Mucosa of rectum (tissue), 2 donors: Measurements from ENCODE around the gene BMERB1.
"Not testable (repeated sequence)": the region's sequence is repeated elsewhere in the genome, so short reads cannot be mapped to it uniquely, and the experiment has no call there.

Experiments used
- H3K27ac ChIP-seq, 2 donors: one replicate each; pipeline ENCODE4 v1.7.0; 2013; ENCODE audit warnings: inconsistent platforms in 2 of 2, low read depth in 2 of 2, low read length in 2 of 2
- H3K27me3 ChIP-seq, 2 donors: one replicate each; pipeline ENCODE4 v1.7.0; 2013; ENCODE audit warnings: low read length in 2 of 2; ENCODE audit not compliant: control insufficient read depth in 2 of 2, insufficient read depth in 2 of 2
- H3K36me3 ChIP-seq, 2 donors: one replicate each; pipeline ENCODE4 v1.7.0; 2013; ENCODE audit warnings: low read length in 2 of 2; ENCODE audit not compliant: control insufficient read depth in 2 of 2, insufficient read depth in 2 of 2
- H3K4me1 ChIP-seq, 2 donors: one replicate each; pipeline ENCODE4 v1.7.0; 2013; ENCODE audit warnings: low read length in 2 of 2, mild to moderate bottlenecking in 1 of 2; ENCODE audit not compliant: control insufficient read depth in 2 of 2, insufficient read depth in 2 of 2
- H3K4me3 ChIP-seq, 2 donors: one replicate each; pipeline ENCODE4 v1.7.0; 2013; ENCODE audit warnings: low read length in 2 of 2
- H3K9ac ChIP-seq, 2 donors: one replicate each; pipeline ENCODE4 v1.7.0; 2013; ENCODE audit warnings: low read length in 2 of 2, low read depth in 1 of 2, mild to moderate bottlenecking in 1 of 2
- H3K9me3 ChIP-seq, 2 donors: one replicate each; pipeline ENCODE4 v1.7.0; 2013; ENCODE audit warnings: low read length in 2 of 2; ENCODE audit not compliant: control insufficient read depth in 2 of 2
- donor health status: healthy.
- donor health status: Normal muscosa, but diverticular disease.

The BMERB1 gene

GRCh38 chr16:15567823-15568222 lies 133.4 kb downstream of the BMERB1 start:
- no peaks in the 10 kb centered on the region for H3K27me3 ChIP-seq
- peaks cover 11 to 15% of the 10 kb centered on the region in 2 donors for H3K4me1 ChIP-seq
- no peak overlapping the region for H3K4me3 ChIP-seq
- no peaks in the 10 kb centered on the region for H3K36me3 ChIP-seq
- no peak overlapping the region for H3K27ac ChIP-seq
- H3K9me3 ChIP-seq: no peaks in the 10 kb centered on the region
- no peak overlapping the region for H3K9ac ChIP-seq

DNA sequence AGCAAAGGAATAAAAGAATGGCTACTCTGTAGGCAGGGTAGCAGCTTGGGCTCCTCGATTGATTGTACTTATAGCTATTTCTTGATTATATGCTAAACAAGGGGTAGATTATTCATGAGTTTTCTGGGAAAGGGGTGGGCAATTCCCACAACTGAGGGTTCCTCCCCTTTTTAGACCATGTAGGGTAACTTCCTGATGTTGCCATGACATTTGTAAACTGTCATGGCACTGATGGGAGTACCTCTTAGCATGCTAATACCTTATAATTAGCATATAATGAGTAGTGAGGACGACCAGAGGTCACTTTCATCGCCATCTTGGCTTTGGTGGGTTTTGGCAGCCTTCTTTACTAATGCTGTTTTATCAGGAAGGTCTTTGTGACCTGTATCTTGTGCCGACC lies 136.3 kb downstream of the BMERB1 start:
- H3K27me3 ChIP-seq, H3K4me3 ChIP-seq, H3K9me3 ChIP-seq, H3K27ac ChIP-seq, H3K36me3 ChIP-seq: not testable (repeated sequence)
- peaks cover 15 to 18% of the 10 kb centered on the region in 2 donors for H3K4me1 ChIP-seq
- peak overlapping the region in 1 of 2 donors; percentile 6 for H3K9ac ChIP-seq

GRCh38 chr16:15571557-15571956 lies 137.2 kb downstream of the BMERB1 start:
- H3K36me3 ChIP-seq: no peaks in the 10 kb centered on the region
- no peaks in the 10 kb centered on the region for H3K9me3 ChIP-seq

DNA sequence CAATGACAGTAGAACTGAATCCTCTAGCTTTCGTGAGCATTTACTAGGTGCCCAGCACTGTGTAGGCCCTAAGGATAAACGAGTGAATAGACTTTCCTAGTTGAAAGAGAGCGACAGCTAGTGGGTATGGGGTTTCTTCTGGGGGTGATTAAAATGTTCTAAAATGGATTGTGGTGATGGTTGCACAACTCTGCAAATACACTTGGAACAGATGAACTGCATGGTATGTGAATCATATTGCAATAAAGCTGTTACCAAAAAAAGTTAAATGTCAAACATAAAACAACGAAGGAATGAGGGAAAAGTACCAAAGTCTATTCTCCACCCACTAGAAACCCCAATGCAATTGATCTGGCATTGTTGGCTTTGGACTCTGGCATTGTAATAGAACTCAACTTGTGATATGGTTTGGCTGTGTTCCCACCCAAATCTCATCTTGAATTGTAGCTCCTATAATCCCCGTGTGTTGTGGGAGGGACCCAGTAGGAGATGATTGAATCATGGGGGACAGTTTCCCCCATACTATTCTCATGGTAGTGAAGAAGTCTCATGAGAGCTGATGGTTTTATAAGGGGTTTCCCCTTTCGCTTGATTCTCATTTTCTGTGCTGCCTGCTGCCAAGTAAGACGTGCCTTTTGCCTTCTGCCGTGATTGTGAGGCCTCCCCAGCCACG lies 138.1 kb downstream of the BMERB1 start:
- Histone ChIP-seq H3K9me3 (no peaks in the 10 kb centered on the region), H3K4me1 (peaks cover 18 to 23% of the 10 kb centered on the region in 2 donors), H3K27ac (peak overlapping the region; percentile 40 to 58), H3K36me3 (no peaks in the 10 kb centered on the region), H3K4me3 (peak overlapping the region in 1 of 2 donors; percentile 48), H3K9ac (no peak overlapping the region), H3K27me3 (no peaks in the 10 kb centered on the region)

More at GRCh38 chr16:15571557-15571956, 137.2 kb downstream of the BMERB1 start:
- Histone ChIP-seq H3K9ac (no peak overlapping the region), H3K4me3 (no peak overlapping the region), H3K4me1 (peaks cover 18 to 22% of the 10 kb centered on the region in 2 donors), H3K27me3 (no peaks in the 10 kb centered on the region), H3K27ac (peak overlapping the region; percentile 26 to 58)

- no peak overlapping the region for H3K4me3 ChIP-seq
- H3K36me3 ChIP-seq: no peaks in the 10 kb centered on the region
- H3K27me3 ChIP-seq: no peaks in the 10 kb centered on the region
- H3K27ac ChIP-seq: peak overlapping the region; percentile 40 to 52
- H3K9ac ChIP-seq: no peak overlapping the region
- no peaks in the 10 kb centered on the region for H3K9me3 ChIP-seq
- peaks cover 23 to 31% of the 10 kb centered on the region in 2 donors for H3K4me1 ChIP-seq
Observed at GRCh38 chr16:15573274-15573895, 139.0 kb downstream of the BMERB1 start.

GRCh38 chr16:15573896-15574613 lies 139.7 kb downstream of the BMERB1 start:
- not testable (repeated sequence) for H3K27ac ChIP-seq, H3K27me3 ChIP-seq

DNA sequence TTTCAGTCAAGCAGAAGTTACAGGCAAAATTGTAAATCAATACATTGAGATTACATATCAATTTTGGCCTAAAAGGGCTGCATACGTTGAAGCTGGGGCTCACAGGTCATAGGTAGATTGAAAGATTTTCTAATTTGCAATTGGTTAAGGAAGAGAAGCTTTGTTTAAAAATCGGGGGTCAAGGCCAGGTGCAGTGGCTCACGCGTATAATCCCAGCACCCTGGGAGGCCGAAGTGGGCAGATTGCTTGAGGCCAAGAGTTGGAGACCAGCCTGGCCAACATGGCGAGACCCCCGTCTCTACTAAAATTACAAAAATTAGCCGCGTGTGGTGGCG lies 140.2 kb downstream of the BMERB1 start:
- Histone ChIP-seq H3K9ac (no peak overlapping the region), H3K36me3 (no peaks in the 10 kb centered on the region), H3K9me3 (no peaks in the 10 kb centered on the region), H3K4me1 (peaks cover 30 to 37% of the 10 kb centered on the region in 2 donors), H3K27ac (no peak overlapping the region), H3K27me3 (no peaks in the 10 kb centered on the region), H3K4me3 (no peak overlapping the region)

More at GRCh38 chr16:15573896-15574613, 139.7 kb downstream of the BMERB1 start:
- H3K4me3 ChIP-seq, H3K36me3 ChIP-seq, H3K9me3 ChIP-seq, H3K9ac ChIP-seq: not testable (repeated sequence)
- H3K4me1 ChIP-seq: peaks cover 28 to 37% of the 10 kb centered on the region in 2 donors

GRCh38 chr16:15575293-15576049 lies 141.1 kb downstream of the BMERB1 start:
- Histone ChIP-seq H3K4me3 (no peak overlapping the region), H3K9me3 (no peaks in the 10 kb centered on the region), H3K27ac (peak overlapping the region; percentile 93 to 97), H3K4me1 (peaks cover 33 to 40% of the 10 kb centered on the region in 2 donors), H3K9ac (no peak overlapping the region), H3K27me3 (no peaks in the 10 kb centered on the region), H3K36me3 (no peaks in the 10 kb centered on the region)

DNA sequence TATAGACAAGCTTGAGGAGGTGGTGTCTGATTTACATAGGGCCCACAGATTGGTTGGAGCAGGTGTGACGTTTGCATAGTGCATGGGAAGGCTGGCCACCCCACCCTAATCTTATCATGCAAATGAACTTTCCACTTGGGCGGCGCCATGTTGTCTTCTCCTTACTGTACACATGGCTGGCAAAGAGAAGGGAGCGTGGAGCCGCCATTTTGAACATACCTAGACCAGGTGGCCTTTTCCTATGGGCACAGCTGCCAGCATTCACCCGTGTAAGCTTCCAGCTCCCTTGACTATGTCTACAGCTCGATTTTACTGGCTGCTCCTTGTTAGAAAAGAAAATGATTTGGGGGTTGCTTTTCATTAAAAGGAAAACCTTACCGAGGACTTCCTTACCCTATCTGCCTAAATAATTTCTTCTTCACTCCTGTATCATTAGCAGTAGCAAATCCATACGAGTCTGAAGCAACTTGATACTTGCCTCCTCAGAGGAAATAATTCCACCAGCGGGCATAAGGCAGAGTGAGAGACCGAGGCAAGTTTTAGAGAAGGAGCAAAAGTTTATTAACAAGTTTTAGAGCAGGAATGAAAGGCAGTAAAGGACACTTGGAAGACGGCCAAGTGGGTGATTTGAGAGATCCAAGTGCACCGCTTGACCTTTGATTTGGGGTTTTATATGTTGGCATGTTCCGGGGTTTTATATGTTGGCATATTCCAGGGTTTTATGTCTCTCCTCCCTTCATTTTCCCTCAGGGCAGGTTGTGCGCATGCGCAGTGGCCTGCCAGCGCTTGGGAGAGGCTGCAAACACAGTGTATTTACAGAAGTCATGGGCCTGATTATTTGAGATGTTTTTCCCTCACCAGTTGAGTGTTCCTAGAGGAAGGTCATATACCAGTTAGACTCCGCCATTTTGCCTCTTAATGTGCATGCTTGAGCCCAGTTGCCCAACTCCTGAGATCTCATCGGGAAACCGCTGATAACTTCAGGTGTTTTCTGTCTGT lies 142.9 kb downstream of the BMERB1 start:
- Histone ChIP-seq H3K27me3 (no peaks in the 10 kb centered on the region), H3K9ac (peak overlapping the region; percentile 38 to 48), H3K36me3 (no peaks in the 10 kb centered on the region), H3K4me3 (peak overlapping the region; percentile 48 to 64), H3K9me3 (no peaks in the 10 kb centered on the region), H3K4me1 (peaks cover 24 to 34% of the 10 kb centered on the region in 2 donors), H3K27ac (peak overlapping the region; percentile 93 to 97)
